ENCODE results near the gene SLC4A8.
A peak's percentile ranks its signal among the peaks of the same experiment; 100 is the strongest.
"Not testable (repeated sequence)": the region's sequence is repeated elsewhere in the genome, so short reads cannot be mapped to it uniquely, and the experiment has no call there.

SLC4A8 gene

GRCh38 chr12:51480978-51481377 is 56.3 kb downstream of the SLC4A8 start:
- no peak for DNase-seq (ENCODE audit: low read depth)

DNA sequence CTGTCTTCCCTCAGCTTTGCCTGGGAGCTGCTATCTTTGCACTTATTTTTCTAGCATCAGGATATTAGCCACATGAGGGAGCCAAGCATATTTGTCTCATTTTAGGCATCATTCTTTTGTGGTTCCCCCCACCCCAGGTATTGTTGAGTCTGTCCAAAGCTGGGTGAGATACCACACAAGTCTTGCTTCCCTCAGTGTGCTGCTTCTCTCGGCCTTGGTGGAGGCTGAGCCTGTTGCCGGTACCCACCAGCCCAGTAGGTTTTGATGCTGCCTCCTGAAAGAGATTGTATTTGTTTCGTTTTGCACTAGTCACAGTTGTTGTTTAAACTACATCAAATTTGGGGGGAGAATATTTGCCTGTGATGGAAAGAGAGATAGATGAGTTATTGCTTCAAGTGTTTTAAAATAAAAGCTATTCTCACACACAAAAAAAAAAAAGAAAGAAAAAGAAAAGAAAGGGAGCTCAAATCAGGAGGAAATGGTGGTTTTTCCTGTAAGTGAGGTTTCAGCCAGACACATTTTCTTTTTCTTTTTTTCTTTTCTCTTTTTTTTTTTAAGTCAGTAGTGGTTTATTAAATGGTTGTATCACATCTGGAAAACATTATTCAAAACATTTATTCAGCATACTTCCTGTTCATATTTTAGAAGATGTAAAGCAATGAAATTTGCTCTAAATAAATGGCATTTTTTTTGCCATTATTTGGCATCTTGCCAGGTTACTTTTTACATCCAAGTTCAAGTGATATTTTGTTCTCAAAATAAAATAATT is 58.5 kb downstream of the SLC4A8 start:
- DNase-seq (ENCODE audit: low read depth) = peak; percentile 4

GRCh38 chr12:51484119-51484518 is 59.5 kb downstream of the SLC4A8 start:
- DNase-seq (ENCODE audit: low read depth) = no peak

DNA sequence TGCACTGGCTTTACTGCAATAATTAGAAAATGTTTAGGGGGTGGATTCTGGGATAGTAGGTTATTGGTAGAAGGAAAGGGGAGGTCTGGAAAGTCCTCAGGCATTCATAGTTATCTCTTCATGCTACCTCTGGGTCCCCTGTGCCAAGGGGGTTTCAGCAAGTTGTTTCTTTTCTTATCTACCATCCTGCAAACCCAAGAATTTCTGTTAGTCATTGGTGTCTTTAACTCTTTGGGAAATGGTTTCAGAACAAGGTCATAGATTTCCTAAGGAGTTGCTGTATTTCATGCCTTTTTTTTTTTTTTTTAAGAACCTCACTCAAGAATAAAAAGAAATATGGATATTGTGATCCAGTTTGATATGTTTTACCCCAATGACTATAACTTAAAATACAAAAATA is 63.6 kb downstream of the SLC4A8 start:
- DNase-seq (ENCODE audit: low read depth) = no peak

DNA sequence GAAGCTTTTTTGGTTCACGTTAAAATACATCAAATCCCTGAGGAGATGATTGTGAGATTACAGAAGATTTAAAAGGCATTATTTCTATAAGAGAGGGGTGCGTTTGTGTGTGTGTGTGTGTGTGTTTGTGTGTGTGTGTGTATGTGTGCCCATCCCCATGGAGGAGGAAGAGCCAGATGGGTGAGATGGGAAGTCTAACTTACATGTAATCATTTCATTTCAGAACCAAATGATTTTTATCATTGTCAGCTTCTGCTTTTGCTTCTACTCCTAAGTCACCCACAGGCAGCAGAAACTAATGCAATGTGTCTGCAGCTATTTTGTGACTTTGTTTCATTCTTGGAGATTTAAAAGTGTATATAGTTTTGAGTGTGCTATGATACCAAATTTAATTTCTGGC is 68.7 kb downstream of the SLC4A8 start:
- no peak for DNase-seq (ENCODE audit: low read depth)

- no peak for DNase-seq (ENCODE audit: low read depth)
Observed at GRCh38 chr12:51496895-51497294, 72.3 kb downstream of the SLC4A8 start.

- DNase-seq (ENCODE audit: low read depth) = no peak
Observed at GRCh38 chr12:51504851-51505250, 80.2 kb downstream of the SLC4A8 start.

DNA sequence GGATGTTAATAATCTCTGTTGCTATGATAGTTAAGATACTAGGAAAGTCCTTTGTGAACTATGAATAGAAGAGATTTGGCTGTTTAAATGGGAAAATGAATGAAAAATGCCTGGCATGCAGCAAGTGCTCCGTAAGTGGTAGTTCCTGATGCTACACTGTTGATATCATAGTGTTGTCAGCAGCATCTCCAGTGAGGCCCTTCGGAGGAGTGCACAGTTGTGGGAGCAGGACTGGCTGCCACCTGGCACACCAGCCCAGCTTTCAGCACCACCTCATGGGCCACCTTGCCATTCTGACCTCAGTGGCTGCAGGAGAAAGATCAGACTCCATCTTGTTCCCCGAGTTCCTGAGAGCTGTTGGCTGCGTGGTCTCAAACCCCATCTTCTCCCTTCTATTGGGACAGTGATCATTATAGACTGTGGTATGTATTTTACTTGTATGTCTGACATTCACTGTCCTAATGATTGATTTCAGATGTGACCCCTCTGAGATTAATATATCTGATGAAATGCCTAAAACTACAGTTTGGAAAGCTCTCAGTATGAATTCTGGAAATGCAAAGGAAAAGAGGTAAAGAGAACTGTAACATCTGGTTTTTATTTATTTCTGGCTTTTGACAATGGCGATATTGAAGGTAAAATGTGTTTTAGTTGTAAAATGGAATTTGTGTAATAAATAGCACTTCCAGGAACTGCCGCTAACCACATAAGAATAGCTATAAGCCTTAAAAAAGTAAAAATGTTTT is 80.9 kb downstream of the SLC4A8 start:
- DNase-seq (ENCODE audit: low read depth) = no peak

DNA sequence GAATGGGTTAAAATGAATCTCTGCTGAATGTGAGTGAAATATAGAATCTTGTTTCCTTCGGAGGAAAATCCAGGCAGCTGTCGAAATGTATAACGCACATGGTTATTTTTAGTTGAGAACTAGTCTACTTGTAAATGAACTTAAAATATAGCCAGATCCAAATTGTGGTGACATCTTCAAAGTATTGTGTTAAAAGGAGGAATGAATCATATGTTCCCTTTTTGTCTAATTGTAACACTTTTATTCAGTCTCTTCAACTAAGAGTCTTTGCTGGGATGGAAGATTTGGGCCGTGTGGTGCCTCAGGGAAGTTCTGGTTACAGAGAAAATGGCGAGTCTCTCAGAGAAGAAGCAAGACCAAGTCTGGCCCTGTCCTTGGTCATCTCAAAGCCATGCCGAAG is 82.5 kb downstream of the SLC4A8 start:
- no peak for DNase-seq (ENCODE audit: low read depth)

- DNase-seq (ENCODE audit: low read depth) = no peak
Observed at GRCh38 chr12:51508285-51508684, 83.7 kb downstream of the SLC4A8 start.

- no peak for DNase-seq (ENCODE audit: low read depth)
Observed at GRCh38 chr12:51511546-51512260, 87.1 kb downstream of the SLC4A8 start.

DNA sequence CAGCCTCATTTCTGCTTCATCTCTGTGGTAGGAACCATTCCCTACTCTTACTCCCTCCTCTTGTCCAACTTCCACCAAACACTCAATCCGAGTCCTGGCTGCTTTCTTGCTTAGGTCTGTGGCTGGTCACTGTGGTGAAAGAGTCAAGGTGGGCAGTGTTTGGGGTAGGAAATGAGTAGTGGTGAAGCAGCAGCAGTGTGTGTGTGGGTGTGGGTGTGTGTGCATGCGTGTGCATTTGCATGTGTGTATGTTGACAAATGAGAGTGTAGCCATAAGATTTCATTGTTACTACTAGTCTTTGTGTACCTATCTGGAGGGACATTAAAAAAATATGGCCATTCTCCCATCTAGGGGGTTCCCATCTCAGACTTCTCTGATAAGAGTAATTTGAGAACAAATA is 87.8 kb downstream of the SLC4A8 start:
- DNase-seq (ENCODE audit: low read depth) = no peak

GRCh38 chr12:51515037-51515436 is 90.4 kb downstream of the SLC4A8 start:
- DNase-seq (ENCODE audit: low read depth) = not testable (repeated sequence)

- no peak for DNase-seq (ENCODE audit: low read depth)
Observed at GRCh38 chr12:51517316-51517715, 92.7 kb downstream of the SLC4A8 start.

- DNase-seq (ENCODE audit: low read depth) = no peak
Observed at GRCh38 chr12:51517800-51518199, 93.2 kb downstream of the SLC4A8 start.

GRCh38 chr12:51519755-51520154 is 95.1 kb downstream of the SLC4A8 start:
- DNase-seq (ENCODE audit: low read depth) = no peak

- DNase-seq (ENCODE audit: low read depth) = no peak
Observed at GRCh38 chr12:51520576-51521325, 96.1 kb downstream of the SLC4A8 start.

DNA sequence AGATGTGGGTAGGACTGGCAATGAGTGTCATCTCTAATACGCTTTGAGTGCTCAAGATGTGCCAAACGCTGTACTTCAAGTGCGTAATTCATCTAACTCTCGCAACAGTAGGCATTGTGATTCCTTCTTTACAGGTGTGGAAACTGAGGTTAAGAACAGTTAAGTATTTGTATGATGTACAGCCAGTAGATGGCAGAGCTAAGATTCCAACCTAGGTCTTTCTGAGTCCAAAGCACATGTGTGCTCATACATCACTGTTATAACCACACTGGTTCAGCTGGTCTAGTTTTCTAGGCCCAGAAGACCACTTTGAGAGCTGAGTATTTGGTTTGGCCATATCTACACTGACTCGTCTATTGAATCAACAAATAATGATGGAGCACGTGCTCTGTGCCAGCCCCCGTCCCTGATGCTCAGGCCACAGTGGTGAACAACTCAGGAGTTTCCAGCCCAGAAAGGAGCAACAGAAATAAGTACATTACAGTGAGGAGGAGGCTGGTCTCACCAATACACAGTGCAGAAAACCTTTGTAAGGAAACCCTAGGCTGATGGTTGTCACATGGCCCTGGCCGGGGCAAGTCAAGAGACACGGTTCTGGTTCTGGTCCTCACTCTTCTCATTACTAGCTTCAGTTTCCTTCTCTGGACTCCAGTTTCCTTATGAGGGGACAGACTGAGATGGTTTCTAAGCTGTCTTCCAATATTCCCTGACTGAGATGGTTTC is 97.1 kb downstream of the SLC4A8 start:
- no peak for DNase-seq (ENCODE audit: low read depth)

DNA sequence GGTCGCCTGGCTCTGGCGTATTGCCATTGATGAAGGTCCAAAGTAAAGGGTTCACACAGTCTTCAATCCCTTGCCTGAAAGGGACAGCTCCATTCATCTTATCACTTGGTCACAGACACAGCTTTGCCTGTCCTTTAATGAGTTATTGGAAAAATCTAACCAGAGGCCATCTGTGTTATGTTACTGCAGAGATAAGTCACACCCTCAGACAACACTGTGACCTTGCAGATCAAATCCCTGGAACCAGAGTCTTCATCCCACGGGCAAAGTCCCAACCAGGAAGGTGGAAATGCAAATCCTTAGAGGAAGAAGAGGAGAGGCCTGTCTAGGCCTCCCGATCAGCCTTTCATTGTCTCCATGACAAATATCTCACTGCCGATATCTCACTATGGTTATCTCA is 98.1 kb downstream of the SLC4A8 start:
- no peak for DNase-seq (ENCODE audit: low read depth)

DNA sequence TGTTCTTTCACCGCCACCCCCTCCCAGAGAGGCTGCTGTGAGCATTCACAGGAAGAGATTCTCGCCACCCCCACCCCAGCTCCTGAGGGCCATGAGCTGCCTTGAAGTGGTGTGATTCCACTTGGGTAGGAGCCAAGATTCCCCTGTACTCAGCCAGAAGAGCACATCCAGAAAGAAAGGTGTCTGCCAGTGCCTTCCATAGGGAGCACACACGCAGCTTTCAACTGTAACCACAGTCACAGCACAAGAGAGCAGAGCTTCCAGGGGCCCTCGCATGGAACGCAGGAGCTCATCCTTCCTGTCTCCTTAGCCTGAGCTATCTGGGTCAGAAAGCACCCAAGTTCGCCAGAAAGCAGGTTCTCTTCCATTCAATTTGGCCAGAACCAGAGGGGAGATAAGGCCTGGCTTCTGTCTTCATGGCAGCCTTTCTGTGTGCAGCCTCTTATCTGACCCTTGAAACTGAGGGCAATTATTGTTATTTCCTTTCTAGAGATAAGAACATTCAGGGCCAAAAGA is 99.8 kb downstream of the SLC4A8 start:
- no peak for DNase-seq (ENCODE audit: low read depth)

DNA sequence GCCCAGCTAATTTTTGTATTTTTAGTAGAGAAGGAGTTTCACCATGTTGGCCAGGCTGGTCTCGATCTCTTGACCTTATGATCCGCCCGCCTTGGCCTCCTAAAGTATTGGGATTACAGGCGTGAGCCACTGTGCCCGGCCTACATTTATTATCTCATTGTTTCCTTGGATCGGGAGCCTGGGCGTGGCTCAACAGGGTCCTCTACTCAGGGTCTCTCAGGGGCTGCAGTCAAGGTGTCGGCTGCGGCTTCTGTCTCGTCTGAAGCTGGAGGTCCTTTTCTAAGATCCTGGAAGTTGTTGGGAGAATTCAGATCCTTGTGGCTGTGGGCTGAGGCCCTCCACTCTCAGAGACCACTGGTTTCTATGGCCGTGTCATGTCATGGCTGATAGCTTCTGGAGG is 100.9 kb downstream of the SLC4A8 start:
- DNase-seq (ENCODE audit: low read depth) = no peak
